HL-60 (cell line): ENCODE measurements around the gene SCARF1.

Source experiments
- DNase-seq, 2 experiments: peaks; one replicate each; pipeline ENCODE4 v3.0.0-alpha.2; 2010 to 2020; ENCODE audit warnings: low read depth in 1 of 2, low spot score in 1 of 2
- H3K27ac ChIP-seq: fragments of 250-450 bp; sonication (Bioruptor Pico); replicated peaks from 2 replicates; pipeline ENCODE4 v1.5.1; 2020; ENCODE audit warnings: mild to moderate bottlenecking, moderate library complexity
- H3K27me3 ChIP-seq: fragments of 250-450 bp; sonication (Bioruptor Pico); 2 replicates; pipeline ENCODE4 v1.5.1; 2021; ENCODE audit warnings: mild to moderate bottlenecking, moderate library complexity; ENCODE audit not compliant: insufficient read depth, poor library complexity, severe bottlenecking
- H3K4me3 ChIP-seq: replicated peaks from 2 replicates; pipeline ENCODE4 v1.5.1; 2011; ENCODE audit warnings: mild to moderate bottlenecking, control low read depth, low read length; ENCODE audit not compliant: insufficient read depth
- CTCF ChIP-seq: IDR thresholded peaks from one replicate; pipeline ENCODE4 v1.5.1; 2011; ENCODE audit warnings: low read length, control low read depth, inconsistent platforms; ENCODE audit not compliant: insufficient read depth
- GABPA ChIP-seq: IDR thresholded peaks from 2 replicates; pipeline ENCODE4 v1.6.1; 2012; ENCODE audit warnings: low read depth
- POLR2AphosphoS5 ChIP-seq: IDR thresholded peaks from 2 replicates; pipeline ENCODE4 v1.6.1; 2012; ENCODE audit warnings: low read depth
- REST ChIP-seq: IDR thresholded peaks from 2 replicates; pipeline ENCODE4 v1.6.1; 2012; ENCODE audit warnings: low read depth; ENCODE audit not compliant: insufficient replicate concordance
- SPI1 ChIP-seq: IDR thresholded peaks from 2 replicates; pipeline ENCODE4 v1.6.1; 2012; ENCODE audit warnings: low read depth, mild to moderate bottlenecking, borderline replicate concordance

The SCARF1 gene

GRCh38 chr17:1636732-1637285, 8.7 kb downstream of the SCARF1 start:
- Histone ChIP-seq H3K27ac (no peak overlapping the region), H3K4me3 (no peak overlapping the region), H3K27me3 (no peaks in the 10 kb centered on the region)
- TF ChIP-seq GABPA (no peak), SPI1 (no peak), CTCF (no peak), POLR2AphosphoS5 (no peak), REST (no peak)
- no peak for DNase-seq

- no peak for DNase-seq
- Histone ChIP-seq H3K27me3 (no peaks in the 10 kb centered on the region), H3K4me3 (no peak overlapping the region), H3K27ac (no peak overlapping the region)
- TF ChIP-seq CTCF (no peak), REST (no peak), POLR2AphosphoS5 (no peak), SPI1 (no peak), GABPA (no peak)
Measured at GRCh38 chr17:1635675-1636465, 9.7 kb downstream of the SCARF1 start.

- H3K4me3 ChIP-seq = no peak overlapping the region
- DNase-seq = no peak
- no peak for TF ChIP-seq CTCF
- TF ChIP-seq POLR2AphosphoS5 = no peak
- TF ChIP-seq REST = no peak
- TF ChIP-seq GABPA = no peak
- no peak for TF ChIP-seq SPI1
- no peaks in the 10 kb centered on the region for H3K27me3 ChIP-seq
- no peak overlapping the region for H3K27ac ChIP-seq
Measured at GRCh38 chr17:1634841-1635650, 10.5 kb downstream of the SCARF1 start.
